RKO (cell line): ENCODE data around the gene KDM1A.

ENCODE experiments used
- DNase-seq: peaks from one replicate; pipeline ENCODE4 v3.0.0-alpha.2; 2016; ENCODE audit warnings: low spot score

KDM1A gene

GRCh38 chr1:23110391-23110790 is 91.1 kb downstream of the KDM1A start:
- no peak for DNase-seq

GRCh38 chr1:23111600-23112535 is 92.6 kb downstream of the KDM1A start:
- DNase-seq = no peak

- no peak for DNase-seq
Observed at GRCh38 chr1:23114424-23115079, 95.3 kb downstream of the KDM1A start.

- DNase-seq = no peak
Observed at GRCh38 chr1:23116216-23116836, 97.1 kb downstream of the KDM1A start.

- DNase-seq = no peak
Observed at GRCh38 chr1:23116921-23117699, 97.8 kb downstream of the KDM1A start.

- DNase-seq = no peak
Observed at GRCh38 chr1:23118407-23118806, 99.1 kb downstream of the KDM1A start.

GRCh38 chr1:23118957-23119792 is 99.9 kb downstream of the KDM1A start:
- no peak for DNase-seq

- DNase-seq = no peak
Observed at GRCh38 chr1:23120383-23120782, 101.1 kb downstream of the KDM1A start.

- no peak for DNase-seq
Observed at GRCh38 chr1:23122023-23122748, 102.9 kb downstream of the KDM1A start.

- no peak for DNase-seq
Observed at GRCh38 chr1:23122796-23123195, 103.5 kb downstream of the KDM1A start.

- DNase-seq = no peak
Observed at GRCh38 chr1:23123528-23123927, 104.3 kb downstream of the KDM1A start.

- DNase-seq = no peak
Observed at GRCh38 chr1:23124259-23125026, 105.2 kb downstream of the KDM1A start.

- no peak for DNase-seq
Observed at GRCh38 chr1:23125489-23125888, 106.2 kb downstream of the KDM1A start.

- no peak for DNase-seq
Observed at GRCh38 chr1:23126200-23126599, 106.9 kb downstream of the KDM1A start.

GRCh38 chr1:23126801-23127200 is 107.5 kb downstream of the KDM1A start:
- no peak for DNase-seq

- no peak for DNase-seq
Observed at GRCh38 chr1:23129846-23130245, 110.6 kb downstream of the KDM1A start.

- no peak for DNase-seq
Observed at GRCh38 chr1:23132033-23132432, 112.8 kb downstream of the KDM1A start.
